IMR-90 (cell line): ENCODE results near the gene TTC8. TPM values are rescaled to one million over a fixed set of nuclear protein-coding genes. Genes with fewer than 3 reads are reported as not detected.

ENCODE experiments used
- ATAC-seq: fragments of 200-7000 bp; cut with Tn5 transposase; 2 replicates; pipeline ENCODE4 v1.9.1; 2020; ENCODE audit warnings: low read depth, mild to moderate bottlenecking, moderate library complexity
- BruUV-seq: library from RNA; stranded (reverse); fragments of 400-500 nt; replicated peaks from 2 replicates; lab custom pipeline; 2021; lab: Mats Ljungman, UMichigan
- CTCF ChIA-PET: fragments of 300-600 bp; formaldehyde crosslinking; extraction: SDS; loops from one replicate; lab custom pipeline; 2021; ENCODE audit warnings: antibody characterized with exemption; lab: Yijun Ruan, JAX
- POLR2A ChIA-PET: fragments of 300-600 bp; sonication (Branson Sonifier 250); formaldehyde crosslinking; loops from one replicate; lab custom pipeline; 2022; ENCODE audit warnings: antibody characterized with exemption; ENCODE audit not compliant: unreplicated experiment; lab: Charles Lee
- DNase-seq: peaks from one replicate; pipeline ENCODE4 v3.0.0; 2013
- H2AFZ ChIP-seq: replicated peaks from 2 replicates; pipeline ENCODE3; 2013; ENCODE audit warnings: low read length, mild to moderate bottlenecking; ENCODE audit not compliant: poor library complexity
- H2AK5ac ChIP-seq: 2 replicates; pipeline ENCODE4 v1.6.1; 2013; ENCODE audit warnings: low read depth, low read length, inconsistent platforms
- H2AK9ac ChIP-seq: replicated peaks from 2 replicates; pipeline ENCODE3; 2013; ENCODE audit warnings: mild to moderate bottlenecking, low read depth, low read length, moderate library complexity; ENCODE audit not compliant: poor library complexity
- H2BK120ac ChIP-seq: 2 replicates; pipeline ENCODE4 v1.6.1; 2013; ENCODE audit warnings: low read depth, low read length, inconsistent platforms
- H2BK15ac ChIP-seq: 3 replicates; pipeline ENCODE4 v1.6.1; 2013; ENCODE audit warnings: low read depth, low read length, inconsistent platforms
- H2BK20ac ChIP-seq: 2 replicates; pipeline ENCODE4 v1.6.1; 2013; ENCODE audit warnings: low read depth, mild to moderate bottlenecking, inconsistent platforms, low read length, moderate library complexity
- H2BK5ac ChIP-seq: 2 replicates; pipeline ENCODE4 v1.6.1; 2013; ENCODE audit warnings: mild to moderate bottlenecking, low read depth, low read length, inconsistent platforms; ENCODE audit not compliant: poor library complexity, severe bottlenecking
- H3K14ac ChIP-seq: replicated peaks from 2 replicates; pipeline ENCODE4 v1.6.1; 2013; ENCODE audit warnings: low read depth, low read length, inconsistent platforms
- H3K18ac ChIP-seq: 2 replicates; pipeline ENCODE4 v1.6.1; 2013; ENCODE audit warnings: low read depth, low read length, control low read depth
- H3K23ac ChIP-seq: 2 replicates; pipeline ENCODE4 v1.6.1; 2013; ENCODE audit warnings: low read depth, low read length, inconsistent platforms
- H3K27ac ChIP-seq: 2 replicates; pipeline ENCODE4 v1.5.1; 2013; ENCODE audit warnings: mild to moderate bottlenecking, control low read depth, low read length; ENCODE audit not compliant: insufficient read depth
- H3K27me3 ChIP-seq: 2 replicates; pipeline ENCODE4 v1.6.1; 2013; ENCODE audit warnings: low read length; ENCODE audit not compliant: control insufficient read depth, insufficient read depth
- H3K36me3 ChIP-seq: 2 replicates; pipeline ENCODE4 v1.6.1; 2013; ENCODE audit warnings: low read length, mixed read lengths; ENCODE audit not compliant: control insufficient read depth, insufficient read depth
- H3K4ac ChIP-seq: 2 replicates; pipeline ENCODE4 v1.6.1; 2013; ENCODE audit warnings: low read depth, low read length, inconsistent platforms
- H3K4me1 ChIP-seq: 2 replicates; pipeline ENCODE4 v1.6.1; 2013; ENCODE audit warnings: low read length, mixed read lengths; ENCODE audit not compliant: control insufficient read depth, insufficient read depth
- H3K4me2 ChIP-seq: 2 replicates; pipeline ENCODE4 v1.6.1; 2013; ENCODE audit warnings: low read depth, mild to moderate bottlenecking, control low read depth, low read length, moderate library complexity
- H3K4me3 ChIP-seq: 2 replicates; pipeline ENCODE4 v1.5.1; 2013; ENCODE audit warnings: low read depth, mild to moderate bottlenecking, control low read depth, low read length, moderate library complexity; ENCODE audit not compliant: insufficient read depth
- H3K56ac ChIP-seq: 2 replicates; pipeline ENCODE4 v1.6.1; 2013; ENCODE audit warnings: low read length, inconsistent platforms; ENCODE audit not compliant: insufficient read depth; ENCODE audit errors: extremely low read depth
- H3K79me1 ChIP-seq, 2 experiments: 2 replicates each; pipeline ENCODE4 v1.6.1; 2013; ENCODE audit warnings: low read length in 2 of 2, inconsistent platforms in 1 of 2, low read depth in 1 of 2
- H3K9ac ChIP-seq: 2 replicates; pipeline ENCODE4 v1.6.1; 2013; ENCODE audit warnings: low read depth, low read length, control low read depth
- H3K9me1 ChIP-seq: 2 replicates; pipeline ENCODE4 v1.6.1; 2013; ENCODE audit warnings: low read length, inconsistent platforms; ENCODE audit not compliant: insufficient read depth
- H3K9me3 ChIP-seq: 2 replicates; pipeline ENCODE4 v1.6.1; 2013; ENCODE audit warnings: low read length; ENCODE audit not compliant: control insufficient read depth, insufficient read depth
- H4K20me1 ChIP-seq: 2 replicates; pipeline ENCODE4 v1.6.1; 2013; ENCODE audit warnings: low read length, inconsistent platforms; ENCODE audit not compliant: insufficient read depth
- H4K5ac ChIP-seq: 2 replicates; pipeline ENCODE4 v1.6.1; 2013; ENCODE audit warnings: mild to moderate bottlenecking, low read depth, low read length, control low read depth
- H4K8ac ChIP-seq, 2 experiments: 2 replicates each; pipeline ENCODE4 v1.6.1; 2013; ENCODE audit warnings: low read depth in 2 of 2, low read length in 2 of 2, control low read depth in 1 of 2, inconsistent platforms in 1 of 2
- H4K91ac ChIP-seq: 2 replicates; pipeline ENCODE4 v1.6.1; 2013; ENCODE audit warnings: low read depth, low read length, inconsistent platforms; ENCODE audit not compliant: insufficient read depth
- CEBPB ChIP-seq: IDR thresholded peaks from 2 replicates; pipeline ENCODE4 v1.6.1; 2012; ENCODE audit warnings: low read depth, low read length, improper control_type of control experiment
- RAD21 ChIP-seq: IDR thresholded peaks from 2 replicates; pipeline ENCODE4 v1.6.1; 2012; ENCODE audit warnings: low read length, improper control_type of control experiment
- WGBS, 2 experiments: methylation state at CpG; one replicate each; pipeline versions ENCODE4 v1.1.5 to v1.1.7; 2013; ENCODE audit warnings: missing lambda C conversion rate in 2 of 2; ENCODE audit not compliant: insufficient read length in 1 of 2; ENCODE audit errors: extremely low coverage in 2 of 2; 5-methylcytosine and 5-hydroxymethylcytosine counted together
- dilution Hi-C: fragments of 300-500 bp; cut with HindIII; formaldehyde crosslinking; loops from one replicate; pipeline ENCODE4 v1.14.3; 2018; ENCODE audit warnings: low sequenced_read_pairs; ENCODE audit not compliant: unreplicated experiment
- in situ Hi-C: fragments of 300-500 bp; cut with MboI; formaldehyde crosslinking; loops from 3 replicates; pipeline ENCODE4 v1.14.3; 2019; ENCODE audit warnings: low sequenced_read_pairs, inconsistent platforms, mixed read lengths
- intact Hi-C: fragments of 100-400 bp; cut with micrococcal nuclease; formaldehyde crosslinking; loops from 2 replicates; pipeline ENCODE4 v1.10.0; 2022
- polyA plus RNA-seq, 3 experiments: library from polyadenylated mRNA; depleted of rRNA; stranded (reverse); fragments of >200 nt; gene quantifications; 2 replicates each; pipeline ENCODE4 v1.2.3, GENCODE V29; 2012; ENCODE audit warnings: low replicate concordance in 1 of 3
- total RNA-seq: library from RNA; depleted of rRNA; stranded (reverse); fragments of >200 nt; gene quantifications from 2 replicates; pipeline ENCODE4 v1.2.3, GENCODE V29; 2012

TTC8 gene
- total and polyA plus RNA-seq, 2 of the 4 experiments (the other 2 are of a cell fraction), result 48.9 to 84.2 TPM

DNA sequence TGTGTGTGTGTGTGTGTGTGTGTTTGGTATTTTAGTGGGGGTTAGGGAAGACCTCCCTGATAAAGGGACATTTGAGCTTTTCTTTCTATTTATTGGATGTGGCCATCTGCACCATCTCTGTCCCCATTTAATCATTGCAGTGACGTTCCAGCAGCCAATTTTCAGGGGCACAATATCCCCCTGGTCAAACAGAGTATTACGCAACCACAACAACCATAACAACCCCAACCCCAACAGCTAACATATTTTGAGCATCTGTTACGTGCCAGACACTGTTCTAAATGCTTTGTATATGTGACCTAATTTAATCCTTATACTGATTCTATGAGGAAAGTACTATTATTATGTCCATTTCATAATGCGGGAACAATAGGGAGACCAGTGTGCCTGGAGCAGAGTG is 87.4 kb downstream of the TTC8 start:
- no CpG with 5 or more reads among the region's 4 CpGs for WGBS, 2 experiments
- no TSS peak for BruUV-seq
- ChIA-PET POLR2A (no interaction called here), CTCF (interaction anchor here (1.3 kb wide), 1 partner anchor 13 kb away, joined by 4 read pairs; no protein-coding TSS in a partner anchor)
- in situ Hi-C loops, result no loop called here
- Histone ChIP-seq H2BK20ac (no peak overlapping the region), H3K9me1 (no peaks in the 10 kb centered on the region), H4K5ac (no peak overlapping the region), H2AK5ac (no peak overlapping the region), H4K91ac (no peak overlapping the region), H3K4me2 (no peak overlapping the region), H3K9ac (no peak overlapping the region), H2AK9ac (no peak overlapping the region), H2BK15ac (no peak overlapping the region), H3K27me3 (peaks cover 7% of the 10 kb centered on the region), H2BK5ac (no peak overlapping the region), H3K14ac (no peak overlapping the region), H3K4me1 (no peaks in the 10 kb centered on the region), H3K36me3 (no peaks in the 10 kb centered on the region), H3K23ac (no peak overlapping the region), H3K4ac (no peak overlapping the region), H4K8ac (no peak overlapping the region), H3K79me1 (no peaks in the 10 kb centered on the region), H3K18ac (no peak overlapping the region), H4K20me1 (no peaks in the 10 kb centered on the region), H3K4me3 (no peak overlapping the region), H3K9me3 (peaks cover 14% of the 10 kb centered on the region), H2AFZ (no peak overlapping the region), H3K27ac (no peak overlapping the region), H2BK120ac (no peak overlapping the region), H3K56ac (no peak overlapping the region)
- dilution Hi-C loops, result no loop called here
- TF ChIP-seq CEBPB (peak; percentile 89), RAD21 (no peak)
- intact Hi-C loops, result no loop called here
- ATAC-seq, result no peak
- no peak for DNase-seq
